A673 (cell line): ENCODE measurements around the gene ZNF189. TPM values are rescaled to one million over a fixed set of nuclear protein-coding genes. Genes with fewer than 3 reads are reported as not detected.

Source experiments
- BruUV-seq: library from RNA; stranded (reverse); fragments of 400-500 nt; replicated peaks from 2 replicates; lab custom pipeline; 2021; lab: Mats Ljungman, UMichigan
- CTCF ChIA-PET: fragments of 300-600 bp; sonication (Branson Sonifier 250); formaldehyde crosslinking; loops from one replicate; lab custom pipeline; 2022; ENCODE audit warnings: antibody characterized with exemption; lab: Charles Lee
- POLR2A ChIA-PET: fragments of 300-600 bp; sonication (Branson Sonifier 250); formaldehyde crosslinking; loops from one replicate; lab custom pipeline; 2022; ENCODE audit warnings: antibody characterized with exemption; ENCODE audit not compliant: low non-redundant PET; lab: Charles Lee
- DNase-seq: peaks from one replicate; pipeline ENCODE4 v3.0.0-alpha.2; 2015; ENCODE audit warnings: low spot score
- H3K27ac ChIP-seq: fragments of 200-600 bp; sonication (generic); 2 replicates; pipeline ENCODE4 v1.5.1; 2016; ENCODE audit warnings: mixed run types, low read depth, mild to moderate bottlenecking, mixed read lengths, antibody characterized with exemption, low read length; ENCODE audit not compliant: poor library complexity, severe bottlenecking
- H3K27me3 ChIP-seq: fragments of 200-600 bp; sonication (generic); replicated peaks from 2 replicates; pipeline ENCODE4 v1.6.1; 2017; ENCODE audit warnings: mixed run types, low read depth, mild to moderate bottlenecking, mixed read lengths, antibody characterized with exemption, low read length; ENCODE audit not compliant: insufficient read depth, poor library complexity
- H3K36me3 ChIP-seq: fragments of 200-600 bp; sonication (generic); 2 replicates; pipeline ENCODE4 v1.6.1; 2016; ENCODE audit warnings: mixed run types, mild to moderate bottlenecking, mixed read lengths, antibody characterized with exemption, low read length; ENCODE audit not compliant: insufficient read depth, poor library complexity, severe bottlenecking
- H3K4me1 ChIP-seq: fragments of 200-600 bp; sonication (generic); 2 replicates; pipeline ENCODE4 v1.6.1; 2017; ENCODE audit warnings: mixed run types, mild to moderate bottlenecking, mixed read lengths, antibody characterized with exemption, low read length; ENCODE audit not compliant: insufficient read depth, poor library complexity, severe bottlenecking
- H3K4me3 ChIP-seq: fragments of 200-600 bp; sonication (generic); 2 replicates; pipeline ENCODE4 v1.5.1; 2016; ENCODE audit warnings: low read depth, mixed run types, mild to moderate bottlenecking, mixed read lengths, low read length; ENCODE audit not compliant: poor library complexity, severe bottlenecking
- H3K9me3 ChIP-seq: fragments of 200-600 bp; sonication (generic); 2 replicates; pipeline ENCODE4 v1.6.1; 2016; ENCODE audit warnings: mixed run types, low read depth, mild to moderate bottlenecking, mixed read lengths, antibody characterized with exemption, low read length; ENCODE audit not compliant: poor library complexity, severe bottlenecking
- CTCF ChIP-seq: fragments of 300-800, 200-600 bp; sonication (generic); conservative IDR thresholded peaks from 2 replicates; pipeline ENCODE4 v1.5.1; 2017; ENCODE audit warnings: low read depth, mild to moderate bottlenecking, antibody characterized with exemption, low read length, moderate library complexity, mixed read lengths
- EZH2 ChIP-seq: fragments of 200-600 bp; sonication (generic); IDR thresholded peaks from 2 replicates; pipeline ENCODE4 v1.6.1; 2017; ENCODE audit warnings: borderline replicate concordance, low read depth, mild to moderate bottlenecking, mixed read lengths, antibody characterized with exemption, low read length; ENCODE audit not compliant: poor library complexity, severe bottlenecking
- intact Hi-C: fragments of 100-400 bp; cut with micrococcal nuclease; formaldehyde crosslinking; loops from one replicate; pipeline ENCODE4 v1.10.0; 2022; ENCODE audit not compliant: unreplicated experiment
- total RNA-seq: library from RNA; stranded (reverse); gene quantifications from 2 replicates; pipeline ENCODE4 v1.2.3, GENCODE V29; 2021

The ZNF189 gene
- total RNA-seq, 1 experiment from 2014 or later = 17.6 TPM

GRCh38 chr9:101449071-101449721 lies 50.5 kb downstream of the ZNF189 start:
- Histone ChIP-seq H3K4me3 (peak overlapping the region; percentile 39), H3K36me3 (no peaks in the 10 kb centered on the region), H3K27me3 (peaks cover 56% of the 10 kb centered on the region), H3K4me1 (no peaks in the 10 kb centered on the region), H3K27ac (no peak overlapping the region), H3K9me3 (no peaks in the 10 kb centered on the region)
- ChIA-PET POLR2A (no interaction called here), CTCF (interaction anchor here (0.7 to 1.1 kb wide), 3 partner anchors 81 to 776 kb away, joined by 3 to 5 read pairs (median 4); no protein-coding TSS in a partner anchor)
- TF ChIP-seq EZH2 (peak; percentile 73), CTCF (peak; percentile 72)
- BruUV-seq = no TSS peak
- intact Hi-C loops = no loop called here
- peak; percentile 60 for DNase-seq

GRCh38 chr9:101450931-101451330 lies 52.3 kb downstream of the ZNF189 start:
- BruUV-seq = no TSS peak
- DNase-seq = no peak
- H3K4me1 ChIP-seq = no peaks in the 10 kb centered on the region
- no peaks in the 10 kb centered on the region for H3K9me3 ChIP-seq
- no peak overlapping the region for H3K4me3 ChIP-seq
- H3K36me3 ChIP-seq = no peaks in the 10 kb centered on the region
- peaks cover 44% of the 10 kb centered on the region for H3K27me3 ChIP-seq
- POLR2A ChIA-PET = no interaction called here
- no peak for TF ChIP-seq EZH2
- no peak for TF ChIP-seq CTCF
- CTCF ChIA-PET = no interaction called here
- intact Hi-C loops = no loop called here
- H3K27ac ChIP-seq = no peak overlapping the region

DNA sequence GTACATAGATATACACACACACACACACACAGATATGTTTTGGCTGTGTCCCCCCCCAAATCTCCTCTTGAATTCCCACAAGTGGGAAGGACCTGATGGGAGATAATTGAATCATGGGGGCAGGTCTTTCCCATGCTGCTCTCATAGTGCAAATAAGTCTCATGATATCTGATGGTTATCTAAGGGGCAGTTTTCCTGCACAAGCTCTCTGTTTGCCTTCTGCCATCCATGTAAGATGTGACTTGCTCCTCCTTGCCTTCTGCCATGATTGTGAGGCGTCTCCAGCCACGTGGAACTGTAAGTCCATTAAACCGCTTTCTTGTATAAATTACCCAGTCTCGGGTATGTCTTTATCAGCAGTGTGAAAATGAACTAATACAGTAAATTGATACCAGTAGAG lies 52.8 kb downstream of the ZNF189 start:
- Histone ChIP-seq H3K4me3 (no peak overlapping the region), H3K4me1 (no peaks in the 10 kb centered on the region), H3K27ac (no peak overlapping the region), H3K36me3 (no peaks in the 10 kb centered on the region), H3K9me3 (no peaks in the 10 kb centered on the region), H3K27me3 (peaks cover 44% of the 10 kb centered on the region)
- intact Hi-C loops = no loop called here
- CTCF ChIA-PET = no interaction called here
- no peak for TF ChIP-seq EZH2
- TF ChIP-seq CTCF = no peak
- no TSS peak for BruUV-seq
- DNase-seq = no peak
- POLR2A ChIA-PET = no interaction called here
